GM23338 (cell line): ENCODE results near the gene RNF34.

ENCODE experiments used
- CREB1 ChIP-seq: fragments of 250-450 bp; sonication (Bioruptor Pico); IDR thresholded peaks from 2 replicates; pipeline ENCODE4 v1.5.0; 2020; ENCODE audit warnings: low read depth, mild to moderate bottlenecking, moderate library complexity
- EZH2 ChIP-seq: fragments of 200-600 bp; sonication (generic); IDR thresholded peaks from one replicate; pipeline ENCODE4 v1.8.0; 2017; ENCODE audit warnings: antibody characterized with exemption, mild to moderate bottlenecking, low read depth; ENCODE audit not compliant: unreplicated experiment
- EZH2phosphoT487 ChIP-seq: fragments of 200-600 bp; sonication (generic); IDR thresholded peaks from one replicate; pipeline ENCODE4 v1.8.1; 2018; ENCODE audit warnings: antibody characterized with exemption; ENCODE audit not compliant: unreplicated experiment
- NANOG ChIP-seq: IDR thresholded peaks from 2 replicates; pipeline ENCODE4 v1.6.1; 2016; ENCODE audit warnings: antibody characterized with exemption, borderline replicate concordance
- POLR2AphosphoS5 ChIP-seq: IDR thresholded peaks from 2 replicates; pipeline ENCODE4 v1.6.1; 2016; ENCODE audit warnings: antibody characterized with exemption, low read depth
- STAT1 ChIP-seq: IDR thresholded peaks from one replicate; pipeline ENCODE4 v1.6.1; 2016; ENCODE audit warnings: antibody characterized with exemption; ENCODE audit not compliant: unreplicated experiment
- ZNF114 ChIP-seq: fragments of 250-450 bp; sonication (Bioruptor Pico); IDR thresholded peaks from 2 replicates; pipeline ENCODE4 v1.5.0; 2020; ENCODE audit warnings: mild to moderate bottlenecking, moderate library complexity
- ZNF331 ChIP-seq: fragments of 250-450 bp; sonication (Bioruptor Pico); IDR thresholded peaks from 2 replicates; pipeline ENCODE4 v1.5.0; 2020; ENCODE audit warnings: low read depth, mild to moderate bottlenecking, moderate library complexity
- TF ChIP-seq, protein P1 (sequence below), 2 experiments: fragments of 200-600 bp in 1 of 2; sonication (generic) in 1 of 2; conservative IDR thresholded peaks; 2 replicates each; pipeline versions ENCODE4 v1.5.1 to v1.6.1; 2016 to 2017; ENCODE audit warnings: antibody characterized with exemption in 2 of 2, low read depth in 2 of 2, mild to moderate bottlenecking in 2 of 2, moderate library complexity in 1 of 2
- TF ChIP-seq, protein P2 (sequence below): IDR thresholded peaks from one replicate; pipeline ENCODE4 v1.6.1; 2018; ENCODE audit warnings: antibody characterized with exemption; ENCODE audit not compliant: unreplicated experiment
- TF ChIP-seq, protein P3 (sequence below): IDR thresholded peaks from 2 replicates; pipeline ENCODE4 v1.6.1; 2016; ENCODE audit warnings: antibody characterized with exemption

DNA sequence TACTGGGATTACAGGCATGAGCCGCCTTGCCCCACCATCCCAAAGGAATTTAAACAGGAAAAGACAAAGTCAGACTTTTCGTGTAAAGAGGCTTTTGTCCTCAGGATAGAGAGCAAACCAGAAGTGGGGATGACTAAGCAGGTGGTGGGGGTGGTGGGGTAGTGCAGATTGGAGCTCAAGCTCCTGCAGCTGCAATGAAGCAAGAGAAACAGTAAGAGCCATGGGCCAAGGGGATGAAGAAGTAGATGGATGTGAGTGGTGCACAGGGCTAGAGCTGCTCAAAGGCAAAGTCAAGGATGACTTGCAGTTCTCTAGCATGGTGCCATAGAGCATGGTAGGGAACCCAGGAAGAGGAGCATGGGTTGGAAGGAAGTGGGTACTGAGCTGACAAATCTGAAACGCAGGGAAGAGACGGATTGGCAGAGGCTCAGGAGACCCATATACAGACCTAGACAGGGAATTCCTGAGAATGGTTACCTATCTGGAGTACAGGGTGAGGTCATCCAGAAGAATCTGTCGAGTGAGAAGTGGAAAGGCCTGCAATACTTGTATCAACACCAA is 11.4 kb upstream of the RNF34 start:
- TF ChIP-seq, protein P1, sequence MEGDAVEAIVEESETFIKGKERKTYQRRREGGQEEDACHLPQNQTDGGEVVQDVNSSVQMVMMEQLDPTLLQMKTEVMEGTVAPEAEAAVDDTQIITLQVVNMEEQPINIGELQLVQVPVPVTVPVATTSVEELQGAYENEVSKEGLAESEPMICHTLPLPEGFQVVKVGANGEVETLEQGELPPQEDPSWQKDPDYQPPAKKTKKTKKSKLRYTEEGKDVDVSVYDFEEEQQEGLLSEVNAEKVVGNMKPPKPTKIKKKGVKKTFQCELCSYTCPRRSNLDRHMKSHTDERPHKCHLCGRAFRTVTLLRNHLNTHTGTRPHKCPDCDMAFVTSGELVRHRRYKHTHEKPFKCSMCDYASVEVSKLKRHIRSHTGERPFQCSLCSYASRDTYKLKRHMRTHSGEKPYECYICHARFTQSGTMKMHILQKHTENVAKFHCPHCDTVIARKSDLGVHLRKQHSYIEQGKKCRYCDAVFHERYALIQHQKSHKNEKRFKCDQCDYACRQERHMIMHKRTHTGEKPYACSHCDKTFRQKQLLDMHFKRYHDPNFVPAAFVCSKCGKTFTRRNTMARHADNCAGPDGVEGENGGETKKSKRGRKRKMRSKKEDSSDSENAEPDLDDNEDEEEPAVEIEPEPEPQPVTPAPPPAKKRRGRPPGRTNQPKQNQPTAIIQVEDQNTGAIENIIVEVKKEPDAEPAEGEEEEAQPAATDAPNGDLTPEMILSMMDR (conservative IDR thresholded peaks at IDR 0.05; ENCODE audit: low read depth in 2 of 2): no peak
- TF ChIP-seq EZH2 (no peak), EZH2phosphoT487 (no peak), CREB1 (CRISPR knock-in tag) (no peak), POLR2AphosphoS5 (no peak), ZNF114 (CRISPR knock-in tag) (no peak), ZNF331 (CRISPR knock-in tag) (no peak), STAT1 (no peak), NANOG (no peak)
- TF ChIP-seq, protein P2, sequence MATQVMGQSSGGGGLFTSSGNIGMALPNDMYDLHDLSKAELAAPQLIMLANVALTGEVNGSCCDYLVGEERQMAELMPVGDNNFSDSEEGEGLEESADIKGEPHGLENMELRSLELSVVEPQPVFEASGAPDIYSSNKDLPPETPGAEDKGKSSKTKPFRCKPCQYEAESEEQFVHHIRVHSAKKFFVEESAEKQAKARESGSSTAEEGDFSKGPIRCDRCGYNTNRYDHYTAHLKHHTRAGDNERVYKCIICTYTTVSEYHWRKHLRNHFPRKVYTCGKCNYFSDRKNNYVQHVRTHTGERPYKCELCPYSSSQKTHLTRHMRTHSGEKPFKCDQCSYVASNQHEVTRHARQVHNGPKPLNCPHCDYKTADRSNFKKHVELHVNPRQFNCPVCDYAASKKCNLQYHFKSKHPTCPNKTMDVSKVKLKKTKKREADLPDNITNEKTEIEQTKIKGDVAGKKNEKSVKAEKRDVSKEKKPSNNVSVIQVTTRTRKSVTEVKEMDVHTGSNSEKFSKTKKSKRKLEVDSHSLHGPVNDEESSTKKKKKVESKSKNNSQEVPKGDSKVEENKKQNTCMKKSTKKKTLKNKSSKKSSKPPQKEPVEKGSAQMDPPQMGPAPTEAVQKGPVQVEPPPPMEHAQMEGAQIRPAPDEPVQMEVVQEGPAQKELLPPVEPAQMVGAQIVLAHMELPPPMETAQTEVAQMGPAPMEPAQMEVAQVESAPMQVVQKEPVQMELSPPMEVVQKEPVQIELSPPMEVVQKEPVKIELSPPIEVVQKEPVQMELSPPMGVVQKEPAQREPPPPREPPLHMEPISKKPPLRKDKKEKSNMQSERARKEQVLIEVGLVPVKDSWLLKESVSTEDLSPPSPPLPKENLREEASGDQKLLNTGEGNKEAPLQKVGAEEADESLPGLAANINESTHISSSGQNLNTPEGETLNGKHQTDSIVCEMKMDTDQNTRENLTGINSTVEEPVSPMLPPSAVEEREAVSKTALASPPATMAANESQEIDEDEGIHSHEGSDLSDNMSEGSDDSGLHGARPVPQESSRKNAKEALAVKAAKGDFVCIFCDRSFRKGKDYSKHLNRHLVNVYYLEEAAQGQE: no peak
- TF ChIP-seq, protein P3, sequence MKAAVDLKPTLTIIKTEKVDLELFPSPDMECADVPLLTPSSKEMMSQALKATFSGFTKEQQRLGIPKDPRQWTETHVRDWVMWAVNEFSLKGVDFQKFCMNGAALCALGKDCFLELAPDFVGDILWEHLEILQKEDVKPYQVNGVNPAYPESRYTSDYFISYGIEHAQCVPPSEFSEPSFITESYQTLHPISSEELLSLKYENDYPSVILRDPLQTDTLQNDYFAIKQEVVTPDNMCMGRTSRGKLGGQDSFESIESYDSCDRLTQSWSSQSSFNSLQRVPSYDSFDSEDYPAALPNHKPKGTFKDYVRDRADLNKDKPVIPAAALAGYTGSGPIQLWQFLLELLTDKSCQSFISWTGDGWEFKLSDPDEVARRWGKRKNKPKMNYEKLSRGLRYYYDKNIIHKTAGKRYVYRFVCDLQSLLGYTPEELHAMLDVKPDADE: no peak
